DMS79 treated with DMSO at 0.1 percent for 48 hours (cell line): ENCODE measurements around the gene CDC42SE1.

Source experiments
- DNase-seq: peaks from one replicate; lab custom pipeline; 2025; lab: John Stamatoyannopoulos, UW

Gene CDC42SE1

GRCh38 chr1:151008244-151009205 lies 50.9 kb downstream of the CDC42SE1 start, which contains the start of gene PRUNE1:
TSS of gene PRUNE1 (plus strand) at chr1:151008449. CDS start at chr1:151008633, 184 bp downstream.
- peak; percentile 96 for DNase-seq

GRCh38 chr1:151007853-151008243 lies 51.6 kb downstream of the CDC42SE1 start:
- no peak for DNase-seq

GRCh38 chr1:151006327-151007052 lies 52.9 kb downstream of the CDC42SE1 start, which contains the start of gene MINDY1:
TSS of gene MINDY1 (minus strand) at chr1:151006902. CDS start at chr1:151002617, 4,285 bp downstream.
- DNase-seq: peak; percentile 91

- DNase-seq: peak; percentile 63
These were observed 53.6 kb downstream of the CDC42SE1 start for GRCh38 chr1:151005729-151006319.

GRCh38 chr1:151003180-151003579 lies 56.2 kb downstream of the CDC42SE1 start:
- DNase-seq: no peak

GRCh38 chr1:151002611-151003010 lies 56.8 kb downstream of the CDC42SE1 start:
- DNase-seq: no peak

- DNase-seq: no peak
These were observed 57.4 kb downstream of the CDC42SE1 start for GRCh38 chr1:151002051-151002450.

- no peak for DNase-seq
These were observed 57.8 kb downstream of the CDC42SE1 start for GRCh38 chr1:151001602-151002001.
